ENCODE data around the gene LUZP2. TPM values are rescaled to one million over a fixed set of nuclear protein-coding genes. Genes with fewer than 3 reads are reported as not detected.

LUZP2 gene
- polyA plus RNA-seq, 1 of the 3 experiments (the other 2 are of a cell fraction): 0.03 TPM

DNA sequence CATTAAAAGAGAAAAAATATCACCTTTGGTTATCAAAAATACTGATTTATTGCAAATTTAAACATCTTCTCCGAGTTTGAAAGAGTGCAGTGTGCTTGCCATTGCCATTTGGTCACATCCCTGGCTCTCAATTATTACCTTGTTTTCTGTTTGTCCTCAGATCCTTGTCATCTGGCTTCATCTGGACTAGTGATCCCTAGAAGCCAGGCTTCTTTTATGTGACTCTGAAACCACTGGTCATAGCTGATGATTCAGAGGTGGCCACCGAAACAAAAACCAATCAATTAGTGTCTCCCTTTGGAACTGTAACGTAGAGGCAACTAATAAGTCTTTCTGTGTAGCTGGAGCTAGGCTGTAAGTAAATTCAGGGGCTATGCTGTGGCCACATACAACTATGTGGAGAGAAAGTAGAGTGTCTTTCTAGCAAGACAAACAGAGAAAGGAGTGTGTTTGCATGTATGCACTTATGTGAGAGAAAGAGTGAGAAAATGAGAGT is 237.9 kb downstream of the LUZP2 start:
- Histone ChIP-seq H3K4me3 (ENCODE audit: low read depth in 2 of 2, low read length in 1 of 2) (no peak overlapping the region), H3K9ac (no peak overlapping the region), H3K36me3 (replicated peaks in 1 of 2; ENCODE audit: control insufficient read depth in 1 of 2, insufficient read depth in 2 of 2, low read length in 1 of 2) (no peaks in the 10 kb centered on the region), H3F3A (replicated peaks; ENCODE audit: insufficient read depth) (no peaks in the 10 kb centered on the region), H4K20me1 (ENCODE audit: insufficient read depth) (no peaks in the 10 kb centered on the region), H3K79me2 (ENCODE audit: insufficient read depth) (no peaks in the 10 kb centered on the region), H3K4me1 (ENCODE audit: control insufficient read depth in 1 of 2, insufficient read depth in 2 of 2, low read depth in 1 of 2, low read length in 1 of 2) (no peaks in the 10 kb centered on the region), H3K4me2 (no peak overlapping the region), H2AFZ (ENCODE audit: low read depth) (no peak overlapping the region), H3K9me3 (no peaks in the 10 kb centered on the region), H3K27ac (ENCODE audit: low read depth in 2 of 2, low read length in 1 of 2) (no peak overlapping the region), H3K27me3 (ENCODE audit: insufficient read depth) (no peaks in the 10 kb centered on the region), H3K9me2 (no peaks in the 10 kb centered on the region)
- TF ChIP-seq JUND (IDR thresholded peaks at IDR 0.05) (no peak), FOSL2 (IDR thresholded peaks at IDR 0.05; ENCODE audit: borderline replicate concordance, low read depth) (no peak), FOXM1 (IDR thresholded peaks at IDR 0.05; ENCODE audit: low read depth) (no peak), YY1 (IDR thresholded peaks at IDR 0.05; ENCODE audit: low read depth) (no peak), TEAD4 (IDR thresholded peaks at IDR 0.05; ENCODE audit: borderline replicate concordance, insufficient read depth) (no peak), EP300 (IDR thresholded peaks at IDR 0.05; ENCODE audit: borderline replicate concordance in 1 of 2, low read depth in 1 of 2, low read length in 1 of 2) (no peak), CHD2 (IDR thresholded peaks at IDR 0.05; ENCODE audit: low read length, partially characterized antibody) (no peak), TAF1 (IDR thresholded peaks at IDR 0.05; ENCODE audit: borderline replicate concordance, low read depth, low read length) (no peak), TCF12 (IDR thresholded peaks at IDR 0.05) (no peak), RFX5 (IDR thresholded peaks at IDR 0.05; ENCODE audit: low read length) (no peak), RXRA (IDR thresholded peaks at IDR 0.05; ENCODE audit: borderline replicate concordance, low read depth) (no peak), GABPA (IDR thresholded peaks at IDR 0.05; ENCODE audit: low read depth) (no peak)
- TF ChIP-seq, protein P1, sequence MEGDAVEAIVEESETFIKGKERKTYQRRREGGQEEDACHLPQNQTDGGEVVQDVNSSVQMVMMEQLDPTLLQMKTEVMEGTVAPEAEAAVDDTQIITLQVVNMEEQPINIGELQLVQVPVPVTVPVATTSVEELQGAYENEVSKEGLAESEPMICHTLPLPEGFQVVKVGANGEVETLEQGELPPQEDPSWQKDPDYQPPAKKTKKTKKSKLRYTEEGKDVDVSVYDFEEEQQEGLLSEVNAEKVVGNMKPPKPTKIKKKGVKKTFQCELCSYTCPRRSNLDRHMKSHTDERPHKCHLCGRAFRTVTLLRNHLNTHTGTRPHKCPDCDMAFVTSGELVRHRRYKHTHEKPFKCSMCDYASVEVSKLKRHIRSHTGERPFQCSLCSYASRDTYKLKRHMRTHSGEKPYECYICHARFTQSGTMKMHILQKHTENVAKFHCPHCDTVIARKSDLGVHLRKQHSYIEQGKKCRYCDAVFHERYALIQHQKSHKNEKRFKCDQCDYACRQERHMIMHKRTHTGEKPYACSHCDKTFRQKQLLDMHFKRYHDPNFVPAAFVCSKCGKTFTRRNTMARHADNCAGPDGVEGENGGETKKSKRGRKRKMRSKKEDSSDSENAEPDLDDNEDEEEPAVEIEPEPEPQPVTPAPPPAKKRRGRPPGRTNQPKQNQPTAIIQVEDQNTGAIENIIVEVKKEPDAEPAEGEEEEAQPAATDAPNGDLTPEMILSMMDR (IDR thresholded peaks at IDR 0.05): no peak
- TF ChIP-seq, protein P2, sequence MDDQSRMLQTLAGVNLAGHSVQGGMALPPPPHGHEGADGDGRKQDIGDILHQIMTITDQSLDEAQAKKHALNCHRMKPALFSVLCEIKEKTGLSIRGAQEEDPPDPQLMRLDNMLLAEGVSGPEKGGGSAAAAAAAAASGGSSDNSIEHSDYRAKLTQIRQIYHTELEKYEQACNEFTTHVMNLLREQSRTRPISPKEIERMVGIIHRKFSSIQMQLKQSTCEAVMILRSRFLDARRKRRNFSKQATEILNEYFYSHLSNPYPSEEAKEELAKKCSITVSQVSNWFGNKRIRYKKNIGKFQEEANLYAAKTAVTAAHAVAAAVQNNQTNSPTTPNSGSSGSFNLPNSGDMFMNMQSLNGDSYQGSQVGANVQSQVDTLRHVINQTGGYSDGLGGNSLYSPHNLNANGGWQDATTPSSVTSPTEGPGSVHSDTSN (IDR thresholded peaks at IDR 0.05): no peak
- TF ChIP-seq, protein P3, sequence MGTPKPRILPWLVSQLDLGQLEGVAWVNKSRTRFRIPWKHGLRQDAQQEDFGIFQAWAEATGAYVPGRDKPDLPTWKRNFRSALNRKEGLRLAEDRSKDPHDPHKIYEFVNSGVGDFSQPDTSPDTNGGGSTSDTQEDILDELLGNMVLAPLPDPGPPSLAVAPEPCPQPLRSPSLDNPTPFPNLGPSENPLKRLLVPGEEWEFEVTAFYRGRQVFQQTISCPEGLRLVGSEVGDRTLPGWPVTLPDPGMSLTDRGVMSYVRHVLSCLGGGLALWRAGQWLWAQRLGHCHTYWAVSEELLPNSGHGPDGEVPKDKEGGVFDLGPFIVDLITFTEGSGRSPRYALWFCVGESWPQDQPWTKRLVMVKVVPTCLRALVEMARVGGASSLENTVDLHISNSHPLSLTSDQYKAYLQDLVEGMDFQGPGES (IDR thresholded peaks at IDR 0.05; ENCODE audit: low read depth, low read length): no peak
- no peak for DNase-seq
- POLR2A ChIA-PET: no interaction called here
- WGBS (ENCODE audit: low lambda C conversion rate): 39% methylated on average over 3 of the region's 3 CpGs
- CTCF ChIA-PET: no interaction called here

DNA sequence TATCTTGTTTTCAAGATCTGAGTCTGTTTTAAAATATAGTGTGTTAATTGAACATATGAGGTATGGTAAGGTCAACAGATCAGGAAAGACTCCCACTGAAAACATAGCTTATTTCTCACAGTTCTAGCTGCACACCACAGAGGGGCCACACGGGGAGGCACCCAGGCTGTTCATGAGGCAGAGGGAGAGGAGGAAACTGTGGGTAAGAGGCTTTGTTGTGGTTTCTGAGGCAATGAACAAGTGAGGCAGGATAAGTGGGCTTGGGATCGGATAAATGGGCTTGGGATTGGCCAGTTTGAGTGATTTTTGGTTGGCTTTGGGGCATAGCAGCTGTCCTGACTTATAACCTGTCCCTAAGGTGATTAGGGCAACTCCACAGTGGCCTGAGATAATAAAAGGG is 242.1 kb downstream of the LUZP2 start:
- no peaks in the 10 kb centered on the region for H4K20me1 ChIP-seq (ENCODE audit: insufficient read depth)
- no peak overlapping the region for H3K4me2 ChIP-seq
- WGBS (ENCODE audit: low lambda C conversion rate): 72% methylated on average over 2 of the region's 2 CpGs
- no peak overlapping the region for H3K4me3 ChIP-seq (ENCODE audit: low read depth in 2 of 2, low read length in 1 of 2)
- no peaks in the 10 kb centered on the region for H3K36me3 ChIP-seq (replicated peaks in 1 of 2; ENCODE audit: control insufficient read depth in 1 of 2, insufficient read depth in 2 of 2, low read length in 1 of 2)
- H3K9me3 ChIP-seq: no peaks in the 10 kb centered on the region
- no peak for DNase-seq
- H3K4me1 ChIP-seq (ENCODE audit: control insufficient read depth in 1 of 2, insufficient read depth in 2 of 2, low read depth in 1 of 2, low read length in 1 of 2): no peaks in the 10 kb centered on the region
- no peaks in the 10 kb centered on the region for H3K27me3 ChIP-seq (ENCODE audit: insufficient read depth)
- H2AFZ ChIP-seq (ENCODE audit: low read depth): no peak overlapping the region
- ChIA-PET CTCF (no interaction called here), POLR2A (no interaction called here)
- H3F3A ChIP-seq (replicated peaks; ENCODE audit: insufficient read depth): no peaks in the 10 kb centered on the region
- no peak overlapping the region for H3K27ac ChIP-seq (ENCODE audit: low read depth in 2 of 2, low read length in 1 of 2)
- no peaks in the 10 kb centered on the region for H3K9me2 ChIP-seq
- no peaks in the 10 kb centered on the region for H3K79me2 ChIP-seq (ENCODE audit: insufficient read depth)
- TF ChIP-seq NRF1 (IDR thresholded peaks at IDR 0.05; ENCODE audit: low read depth, low read length): no peak
- TF ChIP-seq TAF1 (IDR thresholded peaks at IDR 0.05; ENCODE audit: borderline replicate concordance, low read depth, low read length): no peak
- no peak for TF ChIP-seq FOSL2 (IDR thresholded peaks at IDR 0.05; ENCODE audit: borderline replicate concordance, low read depth)
- TF ChIP-seq MEF2A (IDR thresholded peaks at IDR 0.05; ENCODE audit: borderline replicate concordance, low read depth): no peak
- no peak for TF ChIP-seq POLR2AphosphoS5 (IDR thresholded peaks at IDR 0.05; ENCODE audit: low read depth, low read length)
- H3K9ac ChIP-seq: no peak overlapping the region

Data from SK-N-SH (cell line).